Activated CD4-positive, alpha-beta T cell treated with anti-CD3 and anti-CD28 coated beads for 36 hours (primary cell): ENCODE data around the gene PCGF3. TPM values are rescaled to one million over a fixed set of nuclear protein-coding genes. Genes with fewer than 3 reads are reported as not detected.

Source experiments
- ATAC-seq: fragments of 200-7000 bp; cut with Tn5 transposase; one replicate; pipeline ENCODE4 v1.10.0; 2021; ENCODE audit warnings: mild to moderate bottlenecking, moderate library complexity
- CTCF ChIA-PET: fragments of 350-600 bp; sonication (Branson Sonifier 250); formaldehyde crosslinking; loops from one replicate; lab custom pipeline; 2021; ENCODE audit warnings: antibody characterized with exemption; lab: Charles Lee
- POLR2A ChIA-PET: fragments of 350-600 bp; sonication (Branson Sonifier 250); formaldehyde crosslinking; loops from one replicate; lab custom pipeline; 2021; ENCODE audit warnings: antibody characterized with exemption, inconsistent platforms; lab: Charles Lee
- DNase-seq: peaks from one replicate; pipeline ENCODE4 v3.0.0-alpha.2; 2020
- H3K27ac Mint-ChIP-seq: one replicate; pipeline ENCODE4 v1.8.0; 2021; ENCODE audit warnings: mixed read lengths
- H3K27me3 Mint-ChIP-seq: one replicate; pipeline ENCODE4 v1.8.0; 2021; ENCODE audit warnings: mixed read lengths
- H3K36me3 Mint-ChIP-seq: one replicate; pipeline ENCODE4 v1.8.0; 2021; ENCODE audit warnings: low read depth, mixed read lengths
- H3K4me1 Mint-ChIP-seq: one replicate; pipeline ENCODE4 v1.8.0; 2021; ENCODE audit warnings: mixed read lengths
- H3K4me3 Mint-ChIP-seq: one replicate; pipeline ENCODE4 v1.8.0; 2021; ENCODE audit warnings: mild to moderate bottlenecking, moderate library complexity, mixed read lengths
- H3K9me3 Mint-ChIP-seq: one replicate; pipeline ENCODE4 v1.8.0; 2021; ENCODE audit warnings: low read depth, mixed read lengths
- intact Hi-C, 2 experiments: fragments of 100-400 bp; cut with DNase I in 1 of 2; cut with micrococcal nuclease in 1 of 2; formaldehyde crosslinking; loops; one replicate each; pipeline versions ENCODE4 v1.14.2 to v1.15.1; 2022 to 2024; cut with DNase I, micrococcal nuclease
- total RNA-seq, 2 experiments: library from RNA; stranded (reverse); gene quantifications; one replicate each; pipeline ENCODE4 v1.2.3, GENCODE V29; 2021

PCGF3 gene
- total RNA-seq, 2 experiments from 2014 or later = 20.6 to 22.5 TPM

DNA sequence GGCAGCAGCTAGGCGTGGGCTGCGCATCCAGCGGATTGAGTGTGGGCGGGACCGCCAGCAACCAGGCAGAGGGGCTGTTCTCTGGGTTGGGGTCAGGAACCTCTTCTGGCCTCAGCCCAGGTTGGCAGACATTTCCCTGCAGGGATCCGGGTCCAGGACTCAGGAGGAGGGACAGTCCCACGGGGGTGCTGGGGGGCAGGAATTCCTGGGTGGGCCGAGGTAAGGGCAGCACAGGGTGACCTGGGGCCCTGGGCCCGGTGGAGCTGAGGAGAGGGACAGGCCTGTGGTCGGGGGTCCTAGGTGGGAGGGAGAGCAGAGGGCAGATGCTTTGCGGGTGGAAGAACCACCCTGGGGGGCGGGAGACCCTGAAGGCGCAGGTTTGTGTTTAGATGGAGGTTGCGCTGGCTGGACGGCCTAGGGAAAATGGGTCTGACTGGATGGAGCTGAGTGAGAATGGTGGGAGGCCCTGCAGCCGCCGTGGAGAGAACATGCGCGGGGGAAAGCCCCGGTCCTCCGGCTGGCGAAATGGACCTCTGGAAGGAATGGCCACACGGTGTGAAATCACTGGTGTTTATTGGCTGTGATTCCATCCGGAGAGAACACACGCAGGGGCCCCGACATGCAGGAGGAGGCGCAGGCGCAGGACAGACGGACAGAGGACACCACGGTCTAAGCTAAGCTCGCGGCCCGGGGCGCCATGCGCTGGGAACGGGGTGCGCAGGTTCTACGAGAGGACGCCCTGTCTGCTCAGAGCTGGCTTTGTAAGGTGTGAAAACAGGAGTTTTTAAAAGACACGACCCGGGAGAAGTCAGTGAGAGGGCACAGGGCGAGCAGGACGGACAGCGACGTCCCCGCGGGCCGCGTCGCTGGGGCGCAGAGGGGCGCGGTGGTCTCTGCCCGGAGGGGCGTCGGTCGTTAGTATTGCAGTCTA lies 79.0 kb downstream of the PCGF3 start:
- Mint-ChIP-seq H3K9me3 (no peaks in the 10 kb centered on the region), H3K27ac (no peak overlapping the region), H3K36me3 (peaks cover 11% of the 10 kb centered on the region), H3K4me3 (no peak overlapping the region), H3K27me3 (peaks cover 19% of the 10 kb centered on the region), H3K4me1 (peaks cover 28% of the 10 kb centered on the region)
- POLR2A ChIA-PET = no interaction called here
- DNase-seq = no peak
- CTCF ChIA-PET = interaction anchor here (0.5 to 1.5 kb wide), 2 partner anchors 10 to 104 kb away, joined by 3 to 5 read pairs; no protein-coding TSS in a partner anchor
- intact Hi-C loops = loop anchor here (5.0 to 10.0 kb wide), 7 partner anchors 93 to 938 kb away; partner anchors contain the start of genes ATP5ME (in 1 of the 2), CTBP1 (in 1 of the 2), FAM53A (in 1 of the 2) and GAK (in 1 of the 2)
- no peak for ATAC-seq

GRCh38 chr4:785332-786073 lies 79.9 kb downstream of the PCGF3 start:
- no peak overlapping the region for H3K27ac Mint-ChIP-seq
- DNase-seq = no peak
- POLR2A ChIA-PET = no interaction called here
- H3K27me3 Mint-ChIP-seq = peaks cover 20% of the 10 kb centered on the region
- no peaks in the 10 kb centered on the region for H3K9me3 Mint-ChIP-seq
- H3K4me3 Mint-ChIP-seq = no peak overlapping the region
- intact Hi-C loops = loop anchor here (10.0 kb wide), 2 partner anchors 181 to 899 kb away; partner anchors contain the start of gene FAM53A (in 1 of the 2)
- no peak for ATAC-seq
- peaks cover 2% of the 10 kb centered on the region for H3K36me3 Mint-ChIP-seq
- peaks cover 19% of the 10 kb centered on the region for H3K4me1 Mint-ChIP-seq
- CTCF ChIA-PET = interaction anchor here (1.5 kb wide), 1 partner anchor 9 kb away, joined by 5 read pairs; no protein-coding TSS in a partner anchor

DNA sequence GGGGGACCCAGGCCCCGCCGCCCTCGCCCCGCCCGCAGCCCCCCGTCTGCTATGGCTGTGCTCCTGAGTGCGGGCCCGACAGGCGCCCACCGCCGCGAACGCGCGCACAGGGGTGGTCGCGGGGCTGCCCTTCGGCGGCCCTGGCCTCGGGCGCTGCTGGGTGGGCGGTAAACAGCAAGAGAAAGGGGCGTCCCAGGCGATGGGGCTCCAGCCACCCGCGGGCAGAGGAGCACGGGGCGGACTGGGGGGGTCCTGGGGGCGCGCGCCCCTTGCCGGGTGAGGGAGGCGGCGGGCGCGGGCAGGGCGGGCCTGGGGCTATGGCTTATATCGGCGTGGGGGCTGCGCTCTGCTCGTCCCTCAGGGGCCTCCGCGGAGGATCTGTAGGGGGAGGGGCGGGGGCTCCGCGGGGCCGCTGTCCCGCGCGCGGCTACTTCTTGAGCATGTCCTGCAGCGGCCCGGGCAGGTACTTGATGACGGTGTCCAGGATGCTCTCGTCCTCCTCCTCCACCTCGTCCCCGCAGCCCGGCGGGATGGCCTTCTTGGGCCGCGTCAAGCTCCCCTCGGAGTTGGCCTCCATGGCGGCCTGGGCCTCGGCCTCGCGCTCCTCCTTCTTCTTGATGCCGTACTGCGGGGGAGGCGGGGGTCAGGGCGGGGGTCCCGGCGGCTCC lies 80.6 kb downstream of the PCGF3 start:
- intact Hi-C loops = loop anchor here (10.0 kb wide), 2 partner anchors 181 to 899 kb away; partner anchors contain the start of gene FAM53A (in 1 of the 2)

DNA sequence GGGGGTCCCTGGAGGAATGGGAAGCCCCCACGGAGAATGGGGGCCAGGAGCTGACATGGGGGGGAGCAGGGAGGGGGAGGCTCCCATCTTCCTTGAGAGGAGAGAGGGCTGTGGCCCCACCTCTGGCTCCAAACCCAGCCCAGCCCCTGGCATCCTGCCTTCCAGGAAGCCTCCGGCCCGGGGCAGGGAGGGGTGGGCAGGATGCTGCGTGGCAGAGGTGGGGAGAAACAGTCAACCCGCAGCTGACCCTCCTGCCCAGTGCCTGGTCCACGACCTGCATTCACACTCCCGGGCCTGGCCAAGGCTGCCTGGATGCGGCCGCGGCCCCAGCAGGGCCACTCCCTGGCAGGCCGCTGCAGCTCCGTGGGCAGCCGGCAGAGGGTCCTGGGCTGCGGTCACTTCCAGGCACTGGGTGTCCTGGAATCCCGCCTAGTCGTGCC lies 81.2 kb downstream of the PCGF3 start:
- ChIA-PET POLR2A (no interaction called here), CTCF (interaction anchor here (0.6 kb wide), 1 partner anchor 65 kb away, joined by 3 read pairs; no protein-coding TSS in a partner anchor)
- DNase-seq (no peak), ATAC-seq (no peak)
- Mint-ChIP-seq H3K4me3 (no peak overlapping the region), H3K27ac (no peak overlapping the region), H3K36me3 (no peaks in the 10 kb centered on the region), H3K4me1 (peaks cover 17% of the 10 kb centered on the region), H3K27me3 (peaks cover 24% of the 10 kb centered on the region), H3K9me3 (no peaks in the 10 kb centered on the region)
- intact Hi-C loops = loop anchor here (10.0 kb wide), 2 partner anchors 182 to 898 kb away; partner anchors contain the start of gene FAM53A (in 1 of the 2)

More for the DNA sequence above, 80.6 kb downstream of the PCGF3 start:
- H3K4me1 Mint-ChIP-seq = peaks cover 17% of the 10 kb centered on the region
- POLR2A ChIA-PET = no interaction called here
- no peaks in the 10 kb centered on the region for H3K36me3 Mint-ChIP-seq
- no peak overlapping the region for H3K4me3 Mint-ChIP-seq
- DNase-seq = no peak
- H3K9me3 Mint-ChIP-seq = no peaks in the 10 kb centered on the region
- H3K27me3 Mint-ChIP-seq = peaks cover 24% of the 10 kb centered on the region
- ATAC-seq = no peak
- no peak overlapping the region for H3K27ac Mint-ChIP-seq
- CTCF ChIA-PET = interaction anchor here (0.5 to 0.6 kb wide), 3 partner anchors 64 to 481 kb away, joined by 3 read pairs; no protein-coding TSS in a partner anchor

GRCh38 chr4:787561-787981 lies 81.9 kb downstream of the PCGF3 start:
- CTCF ChIA-PET = no interaction called here
- no peak for ATAC-seq
- peaks cover 13% of the 10 kb centered on the region for H3K4me1 Mint-ChIP-seq

GRCh38 chr4:788006-788635 lies 82.5 kb downstream of the PCGF3 start:
- H3K36me3 Mint-ChIP-seq = no peaks in the 10 kb centered on the region
- peaks cover 17% of the 10 kb centered on the region for H3K4me1 Mint-ChIP-seq
- CTCF ChIA-PET = no interaction called here
- ATAC-seq = no peak
- H3K27ac Mint-ChIP-seq = no peak overlapping the region
- peaks cover 28% of the 10 kb centered on the region for H3K27me3 Mint-ChIP-seq
- no peak overlapping the region for H3K4me3 Mint-ChIP-seq
- no peaks in the 10 kb centered on the region for H3K9me3 Mint-ChIP-seq
- no peak for DNase-seq
- intact Hi-C loops = loop anchor here (10.0 kb wide), 2 partner anchors 183 to 897 kb away; partner anchors contain the start of gene FAM53A (in 1 of the 2)
- POLR2A ChIA-PET = no interaction called here

More at GRCh38 chr4:787561-787981, 81.9 kb downstream of the PCGF3 start:
- no peaks in the 10 kb centered on the region for H3K36me3 Mint-ChIP-seq
- no peak overlapping the region for H3K4me3 Mint-ChIP-seq
- no peak overlapping the region for H3K27ac Mint-ChIP-seq
- H3K9me3 Mint-ChIP-seq = no peaks in the 10 kb centered on the region
- H3K27me3 Mint-ChIP-seq = peaks cover 24% of the 10 kb centered on the region
- DNase-seq = no peak
- intact Hi-C loops = loop anchor here (10.0 kb wide), 2 partner anchors 183 to 897 kb away; partner anchors contain the start of gene FAM53A (in 1 of the 2)
- POLR2A ChIA-PET = no interaction called here

DNA sequence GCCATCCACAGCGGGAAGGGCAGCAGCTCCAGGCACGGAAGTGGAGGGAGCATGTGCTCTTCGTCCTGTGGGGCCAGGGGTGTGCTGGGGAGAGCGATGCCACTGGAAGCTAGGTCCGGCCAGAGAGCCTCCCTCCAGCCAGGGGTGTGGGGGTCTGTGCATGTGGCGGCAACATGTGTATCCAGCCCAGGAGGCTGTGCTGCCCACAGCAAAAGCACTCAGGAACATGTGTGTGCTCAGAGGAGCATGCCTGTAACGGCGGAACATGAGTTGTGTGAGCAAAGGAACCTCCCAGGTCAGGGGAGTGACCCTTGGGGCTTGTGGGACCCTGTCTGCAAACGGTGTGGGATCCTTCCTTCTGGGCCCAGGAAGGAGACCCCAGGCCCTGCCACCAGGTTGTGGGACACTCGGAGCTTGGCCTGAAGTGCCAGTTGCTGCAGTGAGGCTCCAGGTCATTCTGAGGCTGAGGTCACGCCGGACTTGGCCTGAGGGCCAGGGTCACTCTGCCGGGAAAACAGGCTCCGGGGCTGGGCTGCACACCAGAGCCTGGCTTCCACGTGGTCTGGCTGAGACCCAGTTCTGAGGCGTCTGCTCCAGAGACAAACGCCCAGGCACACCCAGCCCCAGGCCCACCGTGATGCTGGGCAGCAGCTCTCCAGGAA lies 83.1 kb downstream of the PCGF3 start:
- no peak for ATAC-seq
- no peaks in the 10 kb centered on the region for H3K36me3 Mint-ChIP-seq
- no peaks in the 10 kb centered on the region for H3K9me3 Mint-ChIP-seq
- intact Hi-C loops = loop anchor here (10.0 kb wide), 2 partner anchors 184 to 896 kb away; partner anchors contain the start of gene FAM53A (in 1 of the 2)
- H3K27ac Mint-ChIP-seq = no peak overlapping the region
- peaks cover 19% of the 10 kb centered on the region for H3K4me1 Mint-ChIP-seq
- H3K27me3 Mint-ChIP-seq = peaks cover 31% of the 10 kb centered on the region
- POLR2A ChIA-PET = no interaction called here
- no peak for DNase-seq
- CTCF ChIA-PET = no interaction called here
- no peak overlapping the region for H3K4me3 Mint-ChIP-seq

- intact Hi-C loops = loop anchor here (10.0 kb wide), 2 partner anchors 185 to 895 kb away; partner anchors contain the start of gene FAM53A (in 1 of the 2)
- H3K27me3 Mint-ChIP-seq = peaks cover 34% of the 10 kb centered on the region
- no peak overlapping the region for H3K27ac Mint-ChIP-seq
- H3K4me1 Mint-ChIP-seq = peaks cover 25% of the 10 kb centered on the region
- ATAC-seq = no peak
- ChIA-PET POLR2A (interaction anchor here (0.7 kb wide), 1 partner anchor 9 kb away, joined by 6 read pairs; no protein-coding TSS in a partner anchor), CTCF (no interaction called here)
- H3K4me3 Mint-ChIP-seq = no peak overlapping the region
- H3K36me3 Mint-ChIP-seq = no peaks in the 10 kb centered on the region
- H3K9me3 Mint-ChIP-seq = no peaks in the 10 kb centered on the region
- no peak for DNase-seq
Measured at GRCh38 chr4:789571-790465, 84.2 kb downstream of the PCGF3 start.

DNA sequence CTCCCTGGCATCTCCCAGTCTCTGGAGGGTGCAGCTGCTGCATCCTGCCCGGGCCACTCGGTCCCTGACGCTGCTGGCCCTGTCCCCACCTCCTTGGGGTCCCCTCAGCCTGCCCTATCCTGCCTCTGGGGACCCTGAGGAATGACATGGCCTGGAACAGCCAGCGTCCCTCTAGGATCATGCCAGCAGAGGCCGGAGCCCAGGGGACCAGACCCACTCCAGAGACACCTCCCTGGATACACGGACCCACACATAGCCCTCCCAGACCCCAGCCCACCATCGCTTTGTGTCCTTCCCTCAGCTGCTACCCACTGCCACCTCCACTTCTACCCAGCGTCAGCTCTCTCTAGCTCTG lies 84.8 kb downstream of the PCGF3 start:
- POLR2A ChIA-PET = no interaction called here
- Mint-ChIP-seq H3K27me3 (peaks cover 30% of the 10 kb centered on the region), H3K36me3 (no peaks in the 10 kb centered on the region), H3K4me1 (peaks cover 23% of the 10 kb centered on the region), H3K4me3 (no peak overlapping the region), H3K27ac (no peak overlapping the region), H3K9me3 (no peaks in the 10 kb centered on the region)
- ATAC-seq (no peak), DNase-seq (no peak)
- intact Hi-C loops = no loop called here
- CTCF ChIA-PET = no interaction called here
